ENCODE data around the gene ANKRD11.
"Not testable (repeated sequence)": the region's sequence is repeated elsewhere in the genome, so short reads cannot be mapped to it uniquely, and the experiment has no call there.

Gene ANKRD11

DNA sequence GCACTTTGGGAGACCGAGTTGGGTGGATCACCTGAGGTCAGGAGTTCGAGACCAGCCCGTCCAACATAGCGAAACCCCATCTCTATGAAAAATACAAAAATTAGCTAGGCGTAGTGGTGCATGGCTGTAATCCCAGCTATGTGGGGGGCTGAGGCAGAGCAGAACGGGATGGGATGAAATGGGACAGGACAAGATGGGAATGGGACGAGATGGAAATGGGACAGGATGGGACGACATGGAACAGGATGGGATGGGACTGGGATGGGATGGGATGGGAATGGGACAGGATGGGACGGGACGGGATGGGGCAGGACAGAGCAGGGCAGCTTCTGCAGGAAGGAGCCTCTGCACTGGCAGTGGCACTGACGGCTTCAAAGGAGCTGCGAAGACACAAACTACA, 106.1 kb downstream of the ANKRD11 start:
- no peak for DNase-seq (ENCODE audit: low read depth in 3 of 3)

DNA sequence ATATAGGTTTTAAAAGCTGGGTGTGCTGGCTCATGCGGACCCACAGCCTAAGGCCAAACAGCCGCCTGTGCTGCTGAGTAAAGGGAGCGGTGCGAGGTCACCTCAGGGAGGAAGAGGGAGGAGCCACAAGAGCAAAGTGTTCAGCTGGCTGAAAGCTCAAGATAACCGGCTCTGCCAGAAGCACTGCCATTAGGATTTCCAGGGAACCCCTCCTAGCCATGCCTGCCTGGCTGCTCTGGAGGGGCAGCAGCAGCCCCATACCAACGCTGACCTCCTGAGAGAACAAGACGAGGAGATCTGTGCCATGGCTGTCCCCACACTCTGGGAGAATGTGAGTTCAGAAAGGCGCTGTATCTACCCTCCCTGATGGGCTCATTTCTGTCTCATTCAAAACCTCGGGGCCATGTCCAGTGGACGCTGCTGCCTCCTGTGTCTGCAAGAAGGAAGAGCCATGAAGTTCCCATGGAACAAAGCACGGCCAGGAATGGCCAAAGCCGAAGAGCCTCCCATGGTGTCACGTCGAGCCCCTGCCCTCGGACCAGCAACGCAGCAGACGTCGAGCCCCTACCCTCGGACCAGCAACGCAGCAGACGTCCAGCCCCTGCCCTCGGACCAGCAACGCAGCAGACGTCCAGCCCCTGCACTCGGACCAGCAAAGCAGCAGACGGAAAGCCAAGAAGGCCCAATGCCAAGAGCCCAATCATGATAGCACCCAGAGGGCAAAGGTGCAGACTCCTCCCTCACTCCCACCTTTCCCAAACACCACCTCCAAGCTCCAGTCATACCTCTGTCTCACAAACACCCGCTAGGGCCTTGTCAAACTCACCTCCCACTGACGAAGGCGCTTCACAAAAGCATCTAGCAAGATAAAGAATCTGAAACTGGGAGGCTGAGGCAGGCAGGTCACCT, 107.0 kb downstream of the ANKRD11 start:
- no peak for DNase-seq (ENCODE audit: low read depth in 3 of 3)

DNA sequence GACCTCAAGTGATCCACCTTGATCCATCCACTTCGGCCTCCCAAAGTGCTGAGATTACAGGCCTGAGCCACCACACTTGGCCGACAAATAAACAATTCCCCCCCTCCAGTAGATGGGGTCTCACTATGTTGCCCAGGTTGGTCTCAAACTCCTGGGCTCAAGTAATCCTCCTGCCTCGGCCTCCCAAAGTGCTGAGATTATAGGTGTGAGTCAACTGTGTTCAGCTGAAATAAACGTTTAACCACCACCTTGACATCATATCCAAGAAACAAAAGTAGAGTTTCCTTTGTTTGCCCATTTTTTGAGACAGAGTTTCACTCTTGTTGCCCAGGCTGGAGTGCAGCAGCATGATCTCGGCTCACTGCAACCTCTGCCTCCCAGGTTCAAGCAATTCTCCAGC, 107.8 kb downstream of the ANKRD11 start:
- not testable (repeated sequence) for DNase-seq (ENCODE audit: low read depth in 3 of 3)

DNA sequence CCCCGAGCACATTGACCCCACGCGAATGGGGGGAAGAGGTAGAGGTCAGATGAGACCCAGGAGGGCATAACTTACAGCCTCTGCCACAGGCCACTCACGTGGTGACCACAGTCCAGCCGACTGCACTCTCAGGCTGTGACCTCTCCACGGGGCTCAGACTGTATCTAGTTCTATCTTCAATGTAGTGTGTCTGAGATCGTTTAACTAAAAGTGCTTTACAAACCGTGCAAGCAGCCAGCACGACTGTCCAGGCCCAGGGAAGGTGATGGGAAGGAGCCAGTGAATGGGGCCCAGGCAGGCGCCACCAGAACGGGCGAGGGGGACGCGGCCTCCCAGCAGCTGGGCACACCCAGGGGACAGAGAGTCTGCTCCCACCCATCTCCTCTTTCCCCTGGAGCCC, 108.6 kb downstream of the ANKRD11 start:
- DNase-seq (ENCODE audit: low read depth in 3 of 3), result no peak

DNA sequence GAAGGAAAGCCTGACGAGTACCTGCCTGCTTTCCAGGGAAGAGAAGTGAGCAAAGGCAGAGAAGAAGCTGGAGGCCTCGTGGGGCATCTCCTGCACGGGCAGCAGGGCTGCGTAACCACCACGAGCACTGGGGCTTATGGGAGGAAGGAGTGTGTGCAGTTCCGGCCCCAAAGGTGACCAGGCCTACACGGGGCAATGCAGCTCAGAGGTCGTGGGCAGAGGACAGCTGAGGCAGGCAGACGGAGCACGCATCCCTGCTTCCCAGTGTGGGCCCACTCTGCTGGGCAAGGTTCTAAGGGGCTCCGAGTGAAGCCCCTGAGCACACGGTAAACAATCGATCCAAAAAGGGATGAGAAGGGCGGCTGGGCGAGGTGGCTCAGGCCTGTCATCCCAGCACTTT, 109.7 kb downstream of the ANKRD11 start:
- DNase-seq (ENCODE audit: low read depth in 3 of 3), result no peak

DNA sequence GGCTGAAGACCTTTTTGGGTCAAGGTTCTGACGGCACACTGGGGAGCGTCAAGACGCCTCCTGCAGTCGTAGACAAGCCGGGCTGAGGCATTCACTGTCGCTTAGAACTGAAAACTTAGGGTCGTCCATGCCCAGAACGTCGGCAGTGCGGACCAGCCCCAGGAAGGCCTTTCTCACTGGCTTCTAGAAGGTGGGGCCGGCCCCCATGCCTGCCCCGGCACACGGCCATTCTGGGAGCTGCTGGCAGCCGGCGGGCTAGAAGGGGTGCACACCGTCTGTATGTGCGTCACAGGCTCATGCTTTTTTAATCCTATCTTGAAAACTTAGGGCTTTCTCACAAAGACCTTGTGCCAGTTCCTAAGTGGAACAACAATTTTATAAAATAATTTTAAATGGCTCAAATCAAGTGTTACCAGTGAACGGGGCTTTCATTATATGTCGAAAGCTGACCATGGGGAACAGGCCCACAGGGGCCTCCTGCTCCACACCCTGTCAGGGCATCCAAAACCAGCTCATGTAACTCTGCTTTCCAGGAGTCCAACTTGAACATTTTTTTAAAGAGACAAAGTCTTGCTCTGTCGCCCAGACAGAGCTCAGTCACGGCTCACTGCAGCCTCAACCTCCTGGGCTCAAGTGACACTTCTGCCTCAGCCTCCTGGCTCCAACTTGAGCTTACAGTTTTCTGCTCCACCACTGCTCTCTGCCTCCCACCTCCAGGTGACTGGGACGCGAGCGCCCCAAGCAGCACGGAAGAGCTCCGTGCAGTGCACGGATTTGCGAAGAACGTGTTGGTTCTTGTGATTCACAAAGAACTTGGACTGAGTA, 111.2 kb downstream of the ANKRD11 start:
- no peak for DNase-seq (ENCODE audit: low read depth in 3 of 3)

DNA sequence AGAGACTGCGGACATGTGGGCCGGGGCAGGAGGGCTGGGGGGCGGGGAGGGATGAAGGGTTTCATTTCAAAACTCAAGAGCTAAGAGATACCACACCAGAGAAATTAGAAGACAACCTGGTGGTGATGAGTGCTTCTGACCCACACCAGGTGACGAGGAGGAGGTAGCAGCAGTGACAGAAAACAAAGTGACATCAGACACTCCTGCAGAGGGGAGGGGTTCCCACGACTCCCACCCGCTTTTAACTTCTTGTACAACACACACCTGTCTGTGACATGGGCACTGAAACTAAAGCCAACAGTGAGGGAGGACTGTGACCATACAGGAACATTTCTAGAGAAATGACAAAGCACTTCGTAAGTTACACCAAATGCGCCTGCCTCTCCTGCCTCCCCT, 112.9 kb downstream of the ANKRD11 start:
- DNase-seq (ENCODE audit: low read depth in 3 of 3), result no peak

DNA sequence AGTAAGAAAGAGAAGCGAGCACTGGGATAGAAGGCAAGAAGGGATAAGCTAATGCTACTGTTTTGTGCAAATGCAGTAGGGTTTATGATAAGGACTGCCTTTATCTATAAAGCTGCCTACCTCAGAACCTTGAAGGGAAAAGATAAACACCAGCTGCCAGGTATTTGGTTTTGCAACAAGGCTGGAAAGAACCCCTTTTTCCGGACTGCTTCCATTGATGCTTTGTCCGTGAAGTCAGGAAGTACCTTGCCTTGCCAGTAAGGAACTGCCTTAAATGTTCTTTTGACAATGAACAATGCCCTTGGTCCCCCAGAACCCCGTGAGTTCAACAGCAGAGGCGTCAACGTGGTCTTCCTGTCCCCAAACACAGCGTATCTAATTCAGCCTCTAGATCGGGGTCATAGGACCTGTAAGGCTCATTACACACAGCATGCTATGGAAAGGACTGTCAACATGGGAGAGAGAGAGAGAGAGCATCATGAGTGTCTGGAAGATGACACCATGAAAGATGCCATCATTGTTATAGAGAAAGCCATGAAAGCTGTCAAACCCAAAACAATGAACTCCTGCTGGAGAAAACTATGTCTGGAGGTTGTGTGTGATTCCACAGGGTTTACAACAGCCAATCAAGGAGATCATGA, 113.4 kb downstream of the ANKRD11 start:
- no peak for DNase-seq (ENCODE audit: low read depth in 3 of 3)

DNA sequence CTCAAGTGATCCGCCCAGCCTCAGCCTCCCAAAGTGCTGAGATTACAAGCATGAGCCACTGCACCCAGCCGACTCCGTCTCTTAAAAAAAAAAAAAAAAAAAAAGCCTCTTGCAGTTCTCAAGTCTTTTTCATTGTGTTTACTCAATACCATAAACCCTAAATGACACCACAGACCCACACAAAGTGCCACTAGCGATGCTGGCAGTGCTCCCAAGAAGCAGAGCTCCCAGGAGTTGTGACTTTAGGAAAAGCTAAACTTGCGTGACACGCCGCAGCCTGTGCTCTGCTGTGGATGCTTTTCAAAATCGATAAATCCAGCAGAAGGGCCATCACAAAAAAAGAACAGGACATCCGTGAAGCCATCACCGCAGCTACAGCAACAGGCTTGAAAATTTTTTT, 114.7 kb downstream of the ANKRD11 start:
- DNase-seq (ENCODE audit: low read depth in 3 of 3), result no peak

DNA sequence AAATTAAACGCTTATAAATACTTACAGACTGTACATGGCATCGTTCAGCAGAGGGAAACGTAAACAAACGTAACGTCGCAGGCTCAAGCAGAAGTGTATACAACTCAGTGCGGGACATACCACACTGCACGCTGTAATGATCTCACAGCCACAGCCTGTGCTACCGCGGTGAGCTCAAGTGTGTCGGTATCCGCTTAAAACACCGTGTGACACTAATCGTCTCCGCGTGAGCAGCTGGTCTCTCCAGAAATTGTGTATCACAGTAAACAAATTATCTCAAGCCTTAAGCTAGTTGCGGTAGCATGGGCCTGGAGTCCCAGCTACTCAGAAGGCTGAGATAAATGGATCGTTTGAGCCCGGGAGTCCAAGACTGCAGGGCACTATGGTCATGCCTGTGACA, 115.3 kb downstream of the ANKRD11 start:
- no peak for DNase-seq (ENCODE audit: low read depth in 3 of 3)

DNA sequence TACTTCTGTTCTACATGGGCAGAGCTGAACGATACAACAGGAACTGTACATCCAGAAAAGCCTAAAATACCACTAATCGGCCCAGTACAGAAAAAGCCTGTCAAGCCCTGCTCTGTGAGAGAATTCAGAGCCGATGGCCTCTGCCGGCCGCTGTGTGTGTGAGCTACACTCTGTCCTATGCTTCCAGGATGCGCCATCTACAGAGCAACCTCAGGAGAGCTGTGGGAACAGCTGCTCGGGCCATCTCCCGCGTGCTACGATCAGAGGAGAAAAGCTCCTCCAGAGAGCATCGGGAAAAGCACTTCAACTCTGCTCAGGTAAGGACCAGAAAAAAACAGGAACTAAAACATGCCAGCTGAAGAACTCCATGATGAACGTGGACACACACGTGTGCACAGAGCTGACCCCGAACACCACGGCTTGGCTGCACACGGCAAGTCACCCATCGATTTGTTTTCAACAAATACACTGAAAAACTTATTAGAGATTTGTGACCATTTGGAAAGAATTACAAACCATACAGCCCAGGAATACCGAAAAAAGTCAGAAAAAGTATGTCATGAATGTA, 115.9 kb downstream of the ANKRD11 start:
- DNase-seq (ENCODE audit: low read depth in 3 of 3), result no peak

DNA sequence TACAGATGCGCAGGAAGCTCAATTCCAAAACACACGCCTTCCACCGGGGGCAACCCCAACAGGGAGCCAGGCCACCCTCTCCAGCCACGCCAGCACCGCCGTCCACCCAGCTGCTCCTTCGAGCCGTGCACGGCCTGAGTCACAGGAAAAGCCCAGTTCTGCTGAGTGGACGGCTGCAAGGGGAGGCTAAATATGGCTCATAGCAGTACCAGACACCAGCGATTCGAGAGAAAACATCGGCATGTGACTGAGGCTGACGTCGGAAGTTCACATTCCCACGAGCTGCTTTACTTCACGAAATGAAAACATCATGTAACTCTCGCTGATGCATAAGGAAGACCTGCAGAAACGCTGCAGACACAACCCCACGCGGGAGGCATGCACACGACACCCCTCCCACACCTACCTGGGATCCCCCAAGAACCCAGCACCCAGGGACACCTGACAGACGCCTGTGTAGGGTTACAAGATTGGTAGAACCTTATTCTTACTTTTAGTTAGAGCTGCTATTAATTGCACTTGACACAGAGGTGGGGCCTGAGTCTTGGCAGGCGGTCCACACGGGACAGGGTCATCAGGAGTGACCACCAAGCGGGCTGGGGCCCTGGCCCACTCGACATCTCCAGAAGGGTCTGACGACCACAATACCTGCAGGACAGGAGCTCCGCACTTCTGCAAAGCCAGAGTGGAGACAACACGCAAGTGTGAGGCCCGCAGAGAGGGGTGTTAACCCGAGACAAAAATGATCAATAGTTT, 116.8 kb downstream of the ANKRD11 start:
- DNase-seq (ENCODE audit: low read depth in 3 of 3), result no peak

DNA sequence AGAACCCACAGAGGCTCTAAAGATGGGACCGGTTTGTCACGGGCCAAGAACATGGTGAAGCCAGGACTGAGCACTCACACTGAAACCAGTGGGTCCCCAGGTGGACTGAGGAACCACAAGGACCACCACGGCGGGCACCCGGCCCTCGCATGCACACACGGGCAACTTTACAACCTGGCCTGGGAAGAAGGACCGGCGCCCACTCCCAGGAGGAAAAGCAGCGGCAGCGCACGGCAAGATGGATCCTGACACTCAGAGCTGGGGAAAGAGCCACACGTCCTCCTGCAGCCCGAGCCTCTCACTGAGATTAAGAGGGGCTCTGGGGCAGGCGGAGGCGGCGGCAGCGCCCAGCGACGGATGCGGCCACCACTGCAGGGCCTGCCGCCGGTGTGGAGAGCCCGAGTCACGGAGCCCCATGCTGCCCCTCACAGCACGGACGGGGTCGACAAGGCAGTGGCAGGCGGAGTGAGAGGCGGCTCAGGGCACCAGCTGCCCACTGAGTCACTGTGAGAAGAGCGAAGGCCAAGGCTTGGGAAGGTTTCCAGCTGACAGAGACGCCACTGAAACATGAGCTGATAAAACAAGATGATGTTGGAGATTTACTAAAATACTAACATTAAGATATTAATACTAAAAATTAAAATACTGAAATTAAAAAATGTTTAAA, 118.3 kb downstream of the ANKRD11 start:
- DNase-seq (ENCODE audit: low read depth in 3 of 3), result no peak

DNA sequence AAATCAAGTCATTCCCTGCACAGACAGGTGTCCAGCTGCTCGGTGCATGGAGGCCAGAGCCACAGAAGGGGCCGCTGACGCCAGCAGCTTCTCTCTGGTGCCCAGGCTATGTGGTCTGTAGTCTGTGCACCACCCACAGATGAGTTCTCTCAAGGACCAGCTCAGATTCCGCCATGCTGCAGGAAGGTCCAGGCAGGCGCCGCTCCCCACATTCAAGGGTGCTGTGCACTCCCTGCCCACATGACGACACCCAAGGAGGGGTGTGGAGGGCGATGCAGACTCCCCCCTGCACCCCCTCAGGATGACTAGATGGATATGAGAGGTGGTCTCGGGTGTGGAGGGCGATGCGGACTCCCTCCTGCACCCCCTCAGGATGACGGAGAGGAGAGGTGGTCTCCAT, 119.0 kb downstream of the ANKRD11 start:
- DNase-seq (ENCODE audit: low read depth in 3 of 3), result no peak

DNA sequence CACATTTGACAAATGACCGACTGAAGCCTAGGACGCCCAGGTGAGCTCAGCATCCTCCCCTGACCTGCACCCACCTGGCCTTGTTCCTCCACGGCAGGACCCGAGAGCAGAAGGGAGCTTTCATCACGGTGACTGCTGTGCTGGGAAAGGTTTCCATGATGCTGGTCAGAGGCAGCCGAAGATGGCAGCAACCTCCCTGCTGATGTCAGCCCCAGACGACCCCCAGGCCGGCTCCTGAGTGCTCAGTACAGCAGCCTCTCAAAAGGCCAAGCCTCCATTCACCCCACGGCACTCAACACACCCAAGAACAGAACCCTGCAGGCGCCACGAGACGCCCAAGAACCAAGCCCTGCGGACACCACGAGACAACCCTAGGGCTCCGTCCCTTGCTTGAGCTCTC, 119.8 kb downstream of the ANKRD11 start:
- no peak for DNase-seq (ENCODE audit: low read depth in 3 of 3)

DNA sequence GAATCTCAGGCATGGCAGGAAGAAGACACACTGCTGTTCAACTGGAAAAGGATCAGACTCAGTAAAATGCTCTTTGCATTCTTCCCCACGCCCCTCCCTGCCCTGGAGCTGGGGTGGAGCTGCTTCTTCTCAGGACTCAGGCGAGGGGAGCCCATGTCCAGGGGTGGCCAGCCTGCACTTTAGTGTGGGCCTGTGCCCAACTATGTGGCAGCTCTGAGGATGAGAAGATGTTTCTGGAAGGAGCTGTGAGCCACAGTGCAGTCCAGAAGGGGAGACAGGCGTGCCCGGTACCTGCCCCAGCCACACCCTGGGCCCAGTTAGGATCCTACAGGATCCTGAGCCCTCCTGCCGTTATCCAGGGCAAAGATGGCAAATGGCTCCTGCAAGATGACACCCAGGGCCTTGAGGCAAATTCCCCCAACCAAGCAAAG, 120.3 kb downstream of the ANKRD11 start:
- no peak for DNase-seq (ENCODE audit: low read depth in 3 of 3)

DNA sequence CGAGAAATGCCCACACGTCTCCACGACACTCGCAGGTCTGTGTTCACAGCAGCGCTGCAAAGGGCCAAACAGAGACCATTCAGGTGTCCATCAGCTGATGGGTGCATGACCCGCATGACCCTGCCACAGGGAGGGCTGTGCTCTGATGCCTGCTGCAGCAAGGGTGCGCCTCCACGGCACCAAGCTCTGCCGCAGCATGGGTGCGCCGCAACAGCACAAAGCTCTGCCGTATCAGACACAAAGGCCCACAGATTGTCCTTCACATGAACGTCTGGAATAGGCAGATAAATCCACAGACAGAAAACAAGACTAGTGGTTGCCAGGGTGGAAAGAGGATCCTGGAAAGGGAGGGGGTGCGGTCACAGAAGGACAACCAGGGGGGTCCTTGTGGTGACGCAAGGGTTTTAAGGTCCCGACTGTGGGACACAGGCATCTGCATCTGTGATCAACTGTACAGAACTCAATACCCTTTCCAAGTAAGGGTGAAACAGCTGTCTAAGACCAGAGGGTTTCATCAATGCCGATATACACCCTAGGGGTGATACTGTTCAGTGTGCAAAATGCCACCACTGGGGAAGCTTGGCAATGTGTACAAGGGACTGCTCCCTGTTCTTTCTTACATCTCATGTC, 121.0 kb downstream of the ANKRD11 start:
- no peak for DNase-seq (ENCODE audit: low read depth in 3 of 3)

DNA sequence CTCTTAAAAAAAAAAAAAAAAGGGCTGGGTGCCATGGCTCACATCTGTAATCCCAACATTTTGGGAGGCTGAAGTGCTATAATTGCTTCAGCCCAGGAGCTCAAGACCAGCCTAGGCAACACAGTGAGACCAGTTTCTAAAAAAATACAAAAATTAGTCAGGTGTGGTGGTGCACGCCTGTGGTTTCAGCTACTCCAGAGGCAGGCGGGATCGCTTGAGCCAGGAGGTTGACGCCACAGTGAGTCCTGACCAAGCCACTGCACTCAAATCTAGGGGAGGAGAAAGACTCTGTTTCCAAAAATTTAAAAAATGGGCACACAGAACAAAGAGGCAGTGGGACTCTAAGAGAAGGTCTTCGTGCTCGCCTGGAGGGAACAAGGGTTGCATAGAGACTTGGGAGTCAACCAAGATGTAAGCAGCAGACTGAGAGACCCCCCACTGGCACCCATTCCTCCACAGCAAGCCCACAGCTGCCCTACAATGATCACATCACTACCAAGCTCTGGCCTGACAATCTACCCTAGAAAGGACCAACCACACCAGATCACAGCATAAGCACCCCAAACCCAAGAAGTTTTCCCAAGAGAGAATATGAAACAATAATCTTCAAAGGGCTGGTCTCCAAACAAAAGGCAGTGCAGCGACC, 121.6 kb downstream of the ANKRD11 start:
- no peak for DNase-seq (ENCODE audit: low read depth in 3 of 3)

DNA sequence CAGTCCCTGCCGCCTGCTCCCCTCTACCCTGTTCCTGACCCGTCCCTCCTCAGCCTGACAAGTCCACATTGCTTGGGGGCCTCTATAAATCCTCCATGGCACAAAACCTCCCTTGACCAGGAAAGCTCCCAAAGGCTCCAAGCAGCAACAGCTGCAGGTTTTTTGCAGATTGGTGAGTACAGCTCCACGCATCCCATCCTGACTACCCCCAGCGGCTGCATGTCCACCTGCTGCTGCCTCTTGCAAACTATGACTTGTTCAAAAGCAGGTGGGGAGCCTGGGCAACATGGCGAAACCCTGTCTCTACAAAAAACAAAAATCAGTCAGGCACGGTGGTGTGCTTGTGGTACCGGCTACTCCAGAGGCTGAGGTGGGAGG, 122.8 kb downstream of the ANKRD11 start:
- no peak for DNase-seq (ENCODE audit: low read depth in 3 of 3)

Data from stimulated activated CD4-positive, alpha-beta T cell treated with anti-CD3 and anti-CD28 coated beads, TNF-alpha, amount 100 ng/mL, for 48 hours (primary cell).